ENCODE data around the gene AGPAT3. TPM values are rescaled to one million over a fixed set of nuclear protein-coding genes. Genes with fewer than 3 reads are reported as not detected.
A peak's percentile ranks its signal among the peaks of the same experiment; 100 is the strongest.

Gene AGPAT3
- total RNA-seq, 1 donor: 27.7 TPM

DNA sequence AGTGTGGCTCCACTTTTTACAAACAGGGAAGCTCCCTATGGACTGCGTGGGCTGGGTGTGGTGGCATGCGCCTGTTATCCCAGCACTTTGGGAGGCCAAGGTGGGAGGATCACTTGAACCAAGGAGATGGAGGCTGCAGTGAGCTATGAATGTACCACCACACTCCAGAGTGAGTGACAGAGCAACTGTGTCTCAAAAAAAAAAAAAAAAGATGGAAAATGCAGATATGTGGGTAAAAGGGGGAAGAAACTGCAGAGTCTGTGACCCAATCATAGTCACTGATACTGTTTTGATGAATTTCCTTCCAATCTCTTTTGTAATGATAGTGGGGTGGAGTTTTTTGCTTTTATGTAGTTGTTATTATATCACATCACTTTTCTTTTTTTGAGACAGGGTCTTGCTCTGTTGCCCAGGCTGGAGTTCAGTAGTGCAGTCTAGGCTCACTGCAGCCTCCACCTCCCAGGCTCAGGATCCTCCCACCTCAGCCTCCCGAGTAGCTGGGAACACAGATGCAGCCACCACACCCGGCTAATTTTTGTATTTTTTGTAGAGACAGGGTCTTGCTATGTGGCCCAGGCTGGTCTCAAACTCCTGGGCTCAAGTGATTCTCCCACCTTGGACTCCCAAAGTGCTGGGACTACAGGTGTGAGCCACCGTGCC is 138.4 kb downstream of the AGPAT3 start:
- Histone ChIP-seq H3K4me1 (ENCODE audit: insufficient read depth, low read length) (no peaks in the 10 kb centered on the region), H3K4me3 (ENCODE audit: low read length) (no peak overlapping the region), H3K9me3 (ENCODE audit: low read depth, low read length) (no peaks in the 10 kb centered on the region), H3K27me3 (ENCODE audit: insufficient read depth, low read length) (no peaks in the 10 kb centered on the region)

DNA sequence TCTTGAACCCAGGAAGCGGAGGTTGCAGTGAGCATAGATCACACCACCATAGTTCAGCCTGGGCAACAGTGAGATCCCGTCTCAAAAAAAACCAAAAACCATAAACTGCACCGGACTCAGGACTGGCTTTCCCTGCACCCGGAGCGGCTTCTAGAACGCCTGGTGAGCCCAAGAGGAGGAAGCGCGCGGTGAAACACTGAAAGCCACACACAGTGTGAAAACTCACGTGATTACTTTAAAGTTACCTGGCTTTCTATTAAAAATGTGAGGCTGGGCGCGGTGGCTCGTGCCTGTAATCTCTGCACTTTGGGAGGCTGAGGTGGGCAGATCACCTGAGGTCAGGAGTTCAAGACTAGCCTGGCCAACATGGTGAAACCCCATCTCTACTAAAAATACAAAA is 140.0 kb downstream of the AGPAT3 start:
- Histone ChIP-seq H3K4me3 (ENCODE audit: low read length) (no peak overlapping the region), H3K4me1 (ENCODE audit: insufficient read depth, low read length) (no peaks in the 10 kb centered on the region), H3K9me3 (ENCODE audit: low read depth, low read length) (no peaks in the 10 kb centered on the region), H3K27me3 (ENCODE audit: insufficient read depth, low read length) (no peaks in the 10 kb centered on the region)

DNA sequence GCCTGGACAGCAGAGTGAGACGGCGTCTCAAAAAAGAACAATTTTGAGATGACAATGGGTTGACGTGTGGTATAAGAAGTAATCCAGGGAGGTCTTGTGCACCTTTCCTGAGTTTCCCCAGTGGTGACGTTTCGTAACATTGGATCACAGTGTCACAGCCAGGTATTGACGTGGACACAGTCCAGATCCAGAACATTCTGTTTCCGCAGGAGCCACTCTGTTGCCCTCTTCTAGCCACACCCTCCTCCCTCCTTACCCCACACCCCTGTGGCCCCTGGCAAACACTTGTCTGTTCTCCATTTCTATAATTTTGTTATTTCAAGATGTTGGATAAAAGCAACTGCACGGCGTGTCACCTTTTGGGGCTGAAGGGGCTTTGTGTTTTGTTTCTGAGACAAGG is 140.6 kb downstream of the AGPAT3 start:
- Histone ChIP-seq H3K27me3 (ENCODE audit: insufficient read depth, low read length) (no peaks in the 10 kb centered on the region), H3K4me3 (ENCODE audit: low read length) (no peak overlapping the region), H3K9me3 (ENCODE audit: low read depth, low read length) (no peaks in the 10 kb centered on the region), H3K4me1 (ENCODE audit: insufficient read depth, low read length) (peaks cover 3% of the 10 kb centered on the region)

DNA sequence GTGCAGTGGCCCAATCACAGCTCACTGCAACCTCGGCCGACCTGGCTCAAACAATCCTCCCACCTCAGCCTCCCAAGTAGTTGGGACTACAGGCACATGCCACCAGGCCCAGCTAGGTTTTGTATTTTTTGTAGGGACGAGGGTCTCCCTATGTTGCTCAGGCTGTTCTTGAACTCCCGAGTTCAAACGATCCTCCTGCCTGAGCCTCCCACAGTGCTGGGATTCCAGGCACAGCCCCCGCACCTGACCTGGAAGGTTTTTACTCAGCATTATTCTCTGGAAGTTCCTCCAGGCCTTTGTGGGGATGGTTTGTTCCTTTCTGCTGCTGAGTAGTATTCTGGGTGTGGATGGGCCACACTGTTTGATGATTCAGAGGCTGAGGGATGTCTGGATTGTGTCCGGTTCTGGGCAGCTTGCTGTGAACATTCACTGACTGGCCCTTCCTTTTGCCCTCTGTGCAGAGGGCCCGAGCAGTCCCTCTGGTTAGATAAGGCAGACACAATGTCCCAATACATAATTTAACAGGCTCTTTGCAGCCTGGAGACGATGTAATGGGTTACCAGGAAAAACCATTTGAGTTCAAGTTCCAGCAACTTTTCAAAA is 141.1 kb downstream of the AGPAT3 start:
- H3K27me3 ChIP-seq (ENCODE audit: insufficient read depth, low read length): no peaks in the 10 kb centered on the region
- peaks cover 8% of the 10 kb centered on the region for H3K4me1 ChIP-seq (ENCODE audit: insufficient read depth, low read length)
- H3K4me3 ChIP-seq (ENCODE audit: low read length): no peak overlapping the region
- no peaks in the 10 kb centered on the region for H3K9me3 ChIP-seq (ENCODE audit: low read depth, low read length)

DNA sequence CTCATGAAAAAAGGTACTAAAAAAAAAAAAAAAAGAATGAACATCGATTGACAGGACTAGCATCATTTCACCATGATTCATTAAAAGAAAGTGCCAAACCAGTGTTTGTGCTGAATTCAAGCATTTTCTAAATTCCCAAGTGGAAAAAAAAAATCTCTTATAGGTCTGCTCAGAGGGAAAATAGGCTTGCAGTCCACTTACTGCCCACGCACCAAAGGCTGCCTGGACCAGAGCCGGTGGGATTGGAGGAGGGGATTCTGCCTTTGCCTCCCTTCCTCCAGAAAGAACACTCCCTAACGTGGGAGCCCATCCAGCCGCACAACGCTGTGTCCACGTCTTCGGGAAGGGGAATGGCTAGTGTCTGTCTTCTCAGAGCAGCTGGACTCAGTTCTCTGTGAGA is 141.6 kb downstream of the AGPAT3 start:
- H3K4me3 ChIP-seq (ENCODE audit: low read length): no peak overlapping the region
- peaks cover 13% of the 10 kb centered on the region for H3K4me1 ChIP-seq (ENCODE audit: insufficient read depth, low read length)
- no peaks in the 10 kb centered on the region for H3K9me3 ChIP-seq (ENCODE audit: low read depth, low read length)
- H3K27me3 ChIP-seq (ENCODE audit: insufficient read depth, low read length): no peaks in the 10 kb centered on the region

DNA sequence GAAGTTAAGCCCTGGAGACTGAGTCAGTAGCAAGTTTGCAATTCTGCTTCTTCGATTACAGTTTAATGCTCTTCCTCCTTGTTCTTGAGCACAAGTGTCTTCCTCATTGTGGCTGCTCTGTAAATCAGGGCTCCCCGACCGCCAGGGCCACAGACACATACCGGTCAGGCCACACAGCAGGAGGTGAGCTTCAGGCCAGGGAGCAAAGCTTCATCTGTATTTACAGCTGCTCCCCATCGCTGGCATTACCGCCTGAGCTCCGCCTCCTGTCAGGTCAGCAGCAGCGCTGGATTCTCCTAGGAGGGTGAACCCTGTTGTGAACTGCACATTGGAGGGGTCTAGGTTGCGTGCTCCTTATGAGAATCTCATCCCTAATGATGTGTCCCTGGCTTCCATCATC is 145.4 kb downstream of the AGPAT3 start:
- Histone ChIP-seq H3K4me3 (ENCODE audit: low read length) (no peak overlapping the region), H3K27me3 (ENCODE audit: insufficient read depth, low read length) (no peaks in the 10 kb centered on the region), H3K9me3 (ENCODE audit: low read depth, low read length) (no peaks in the 10 kb centered on the region), H3K4me1 (ENCODE audit: insufficient read depth, low read length) (peaks cover 37% of the 10 kb centered on the region)

DNA sequence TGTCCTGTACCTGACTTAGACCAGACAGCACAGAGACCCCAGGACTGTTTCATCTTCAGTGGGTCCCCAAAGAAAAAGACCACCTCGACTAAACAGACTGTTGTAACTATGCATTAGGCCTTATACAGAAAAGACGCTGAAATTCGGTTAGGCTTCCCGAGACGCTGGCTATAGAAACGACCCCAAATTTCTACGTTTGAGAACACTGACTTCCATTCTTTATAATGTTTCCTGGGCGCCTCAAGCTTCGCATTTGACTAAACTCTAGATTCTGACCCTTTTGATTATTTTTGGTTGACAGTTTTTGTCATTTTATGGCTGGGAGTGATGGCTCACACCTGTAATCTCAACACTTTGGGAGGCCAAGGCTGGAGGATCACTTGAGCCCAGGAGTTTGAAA is 146.1 kb downstream of the AGPAT3 start:
- H3K4me3 ChIP-seq (ENCODE audit: low read length): no peak overlapping the region
- no peaks in the 10 kb centered on the region for H3K27me3 ChIP-seq (ENCODE audit: insufficient read depth, low read length)
- H3K9me3 ChIP-seq (ENCODE audit: low read depth, low read length): no peaks in the 10 kb centered on the region
- H3K4me1 ChIP-seq (ENCODE audit: insufficient read depth, low read length): peaks cover 44% of the 10 kb centered on the region

DNA sequence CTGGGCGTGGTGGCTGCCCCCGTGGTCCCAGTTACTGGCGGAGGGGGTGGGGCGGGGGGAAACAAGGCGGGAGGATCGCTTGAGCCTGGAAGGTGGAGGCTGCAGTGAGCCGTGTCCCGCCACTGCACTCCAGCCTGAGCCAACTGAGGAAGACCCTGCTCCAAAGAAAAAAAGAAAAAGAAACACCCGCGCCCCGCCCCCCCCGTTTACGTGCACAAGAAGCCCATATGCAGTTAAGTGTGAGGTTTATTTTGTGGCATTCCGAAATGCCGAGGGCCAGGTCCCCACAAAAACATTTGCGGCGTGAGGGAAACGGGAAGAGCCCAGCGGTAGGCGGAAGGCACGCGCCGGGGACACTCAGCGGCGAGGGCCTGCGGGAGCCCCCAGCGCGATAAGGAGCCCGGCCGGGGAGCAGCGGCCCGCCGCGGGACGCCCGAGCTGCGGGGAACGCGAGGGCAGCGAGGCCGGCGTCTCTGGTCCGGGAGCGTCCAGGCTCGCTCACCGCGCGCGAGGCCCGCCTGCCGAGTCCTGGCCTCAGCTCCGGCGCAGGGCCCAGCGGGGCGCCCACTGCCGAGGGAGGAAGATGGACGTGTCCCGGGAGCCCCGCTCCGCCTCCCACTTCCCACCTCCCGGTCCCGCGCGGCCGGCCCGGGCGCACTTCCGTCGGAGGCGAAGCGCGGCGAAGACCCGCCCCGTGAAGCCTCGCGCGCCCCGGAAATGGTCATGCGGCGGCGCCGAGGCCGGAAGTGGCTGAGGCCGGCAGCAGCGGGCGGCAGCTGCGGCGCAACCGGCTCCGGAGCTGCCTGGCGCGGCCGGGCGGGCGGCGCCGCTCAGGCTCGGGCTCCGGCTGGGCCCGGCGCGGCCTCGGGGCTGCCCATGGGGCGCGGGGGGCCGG is 146.8 kb downstream of the AGPAT3 start, which contains the start of gene TRAPPC10:
Gene TRAPPC10 (plus strand): TSS at position 731 of the 895 bp plus-strand sequence. CDS start 185 bp downstream, outside the sequence.
- H3K4me3 ChIP-seq (ENCODE audit: low read length): peak within 1 kb of the TSS; percentile 77
- H3K4me1 ChIP-seq (ENCODE audit: insufficient read depth, low read length): peaks cover 51% of the 10 kb centered on the region
- H3K9me3 ChIP-seq (ENCODE audit: low read depth, low read length): no peaks in the 10 kb centered on the region
- H3K27me3 ChIP-seq (ENCODE audit: insufficient read depth, low read length): no peaks in the 10 kb centered on the region

DNA sequence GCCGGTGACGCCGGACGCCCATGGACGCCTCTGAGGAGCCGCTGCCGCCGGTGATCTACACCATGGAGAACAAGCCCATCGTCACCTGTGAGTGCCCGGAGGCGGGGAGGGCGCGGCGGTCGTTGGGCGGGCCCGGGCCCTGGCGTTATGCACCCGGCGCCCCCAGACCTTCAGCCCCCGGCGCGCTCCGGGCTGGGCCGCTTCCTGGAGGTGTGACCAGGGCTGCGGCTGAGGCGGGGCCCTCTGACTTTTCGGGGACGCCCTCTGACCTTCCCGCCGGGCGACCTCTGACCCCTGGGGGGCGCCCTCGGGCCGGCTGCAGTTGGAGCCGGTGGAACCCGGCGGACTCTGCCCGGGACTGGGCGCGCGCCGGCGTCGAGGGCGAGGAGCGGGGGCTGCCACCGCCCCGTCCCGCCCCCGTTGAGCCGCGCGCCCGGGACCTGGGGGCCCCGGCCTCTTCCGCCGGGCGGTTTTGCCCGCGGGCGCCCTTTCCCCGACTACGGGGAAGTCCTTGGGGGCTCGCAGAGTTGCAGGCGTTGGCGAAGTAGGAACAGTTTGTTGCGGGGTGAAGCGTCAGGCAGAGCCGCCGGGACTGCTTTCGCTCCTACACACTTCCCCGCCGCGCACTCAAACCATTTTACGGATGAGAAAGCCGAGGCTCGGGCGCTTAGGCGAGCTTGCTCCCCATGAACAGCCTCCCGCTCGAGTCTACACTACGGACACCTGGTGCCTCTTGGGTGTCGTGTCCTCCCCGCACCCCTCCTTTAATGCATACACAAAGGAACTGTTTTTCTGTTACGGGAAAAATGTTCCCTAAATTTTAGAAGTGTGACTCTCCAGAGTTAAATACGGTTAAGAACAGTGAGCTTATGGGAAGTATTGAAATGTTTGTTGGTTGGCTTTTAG is 147.7 kb downstream of the AGPAT3 start:
- no peaks in the 10 kb centered on the region for H3K9me3 ChIP-seq (ENCODE audit: low read depth, low read length)
- H3K27me3 ChIP-seq (ENCODE audit: insufficient read depth, low read length): no peaks in the 10 kb centered on the region
- H3K4me3 ChIP-seq (ENCODE audit: low read length): peak overlapping the region; percentile 77
- H3K4me1 ChIP-seq (ENCODE audit: insufficient read depth, low read length): peaks cover 60% of the 10 kb centered on the region

DNA sequence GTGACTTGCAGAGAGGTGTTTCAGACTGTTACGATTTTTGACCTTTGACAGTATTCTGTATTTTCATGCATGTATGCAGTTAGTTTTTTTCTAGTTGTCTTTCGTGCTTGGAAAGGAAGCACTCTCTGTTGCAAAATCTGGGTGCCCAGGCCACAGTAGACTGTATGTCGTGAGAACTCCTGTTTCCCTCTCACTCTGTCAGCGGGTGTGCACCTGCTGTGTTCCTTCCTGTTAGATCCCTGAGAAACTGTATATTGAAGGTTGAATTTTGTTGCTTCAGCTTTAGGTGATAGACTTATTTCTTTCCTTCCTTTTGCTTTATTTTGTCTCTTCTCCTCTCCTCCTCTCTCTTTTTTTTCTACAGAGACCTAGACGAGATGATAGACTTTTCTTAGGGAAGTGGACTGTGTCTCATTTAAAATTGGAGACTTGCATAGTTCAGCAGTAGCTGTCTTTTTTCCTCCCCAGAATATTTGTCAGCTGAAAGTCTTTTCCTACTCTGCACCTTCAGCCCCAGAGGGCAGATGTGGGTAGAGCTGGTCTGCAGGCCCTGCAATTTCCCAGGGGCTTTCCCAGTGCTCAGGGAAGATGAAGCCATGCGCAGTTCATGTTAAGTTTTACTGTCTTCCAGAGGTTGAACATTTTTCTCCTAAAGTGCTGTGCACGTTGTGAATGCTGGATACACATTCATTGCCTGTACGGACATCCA is 148.5 kb downstream of the AGPAT3 start:
- Histone ChIP-seq H3K27me3 (ENCODE audit: insufficient read depth, low read length) (no peaks in the 10 kb centered on the region), H3K4me3 (ENCODE audit: low read length) (peak overlapping the region; percentile 77), H3K4me1 (ENCODE audit: insufficient read depth, low read length) (peaks cover 68% of the 10 kb centered on the region), H3K9me3 (ENCODE audit: low read depth, low read length) (no peaks in the 10 kb centered on the region)

DNA sequence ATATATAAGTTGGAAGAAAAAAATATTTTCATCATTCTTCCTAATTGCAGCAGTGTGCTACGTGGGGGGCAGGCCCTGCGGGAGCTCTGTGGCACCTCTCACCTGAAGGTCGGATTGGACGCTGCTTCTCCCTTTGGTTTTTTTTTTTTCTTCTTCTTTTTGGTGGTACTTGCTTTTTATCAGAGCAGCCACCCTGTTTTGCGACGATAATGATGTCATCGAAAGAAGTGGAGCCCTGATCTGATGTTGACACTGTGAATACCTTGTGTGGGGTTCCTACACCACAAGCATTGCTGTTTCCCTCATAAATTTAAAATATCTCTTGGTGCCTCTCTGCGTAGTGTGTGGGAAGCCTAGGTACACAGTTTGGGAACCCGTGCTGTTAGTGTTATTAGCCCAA is 152.6 kb downstream of the AGPAT3 start:
- Histone ChIP-seq H3K9me3 (ENCODE audit: low read depth, low read length) (no peaks in the 10 kb centered on the region), H3K4me3 (ENCODE audit: low read length) (no peak overlapping the region), H3K27me3 (ENCODE audit: insufficient read depth, low read length) (no peaks in the 10 kb centered on the region), H3K4me1 (ENCODE audit: insufficient read depth, low read length) (peaks cover 88% of the 10 kb centered on the region)

DNA sequence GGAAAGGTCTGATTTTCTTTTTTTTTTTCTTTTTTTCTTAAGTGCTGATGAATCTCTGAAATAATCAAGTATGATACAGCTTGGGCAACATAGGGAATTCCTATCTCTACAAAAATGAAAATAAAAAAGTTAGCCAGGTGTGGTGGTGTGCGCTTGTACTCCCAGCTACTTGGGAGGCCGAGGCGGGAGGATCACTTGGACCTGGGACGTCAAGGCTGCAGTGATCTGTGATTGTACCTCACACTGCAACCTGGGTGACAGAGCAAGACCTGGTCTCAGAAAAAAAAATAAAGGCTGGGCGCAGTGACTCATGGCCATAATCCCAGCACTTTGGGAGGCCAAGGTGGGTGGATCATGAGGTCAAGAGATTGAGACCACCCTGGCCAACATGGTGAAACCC is 153.1 kb downstream of the AGPAT3 start:
- Histone ChIP-seq H3K9me3 (ENCODE audit: low read depth, low read length) (no peaks in the 10 kb centered on the region), H3K27me3 (ENCODE audit: insufficient read depth, low read length) (no peaks in the 10 kb centered on the region), H3K4me3 (ENCODE audit: low read length) (no peak overlapping the region), H3K4me1 (ENCODE audit: insufficient read depth, low read length) (peaks cover 91% of the 10 kb centered on the region)

DNA sequence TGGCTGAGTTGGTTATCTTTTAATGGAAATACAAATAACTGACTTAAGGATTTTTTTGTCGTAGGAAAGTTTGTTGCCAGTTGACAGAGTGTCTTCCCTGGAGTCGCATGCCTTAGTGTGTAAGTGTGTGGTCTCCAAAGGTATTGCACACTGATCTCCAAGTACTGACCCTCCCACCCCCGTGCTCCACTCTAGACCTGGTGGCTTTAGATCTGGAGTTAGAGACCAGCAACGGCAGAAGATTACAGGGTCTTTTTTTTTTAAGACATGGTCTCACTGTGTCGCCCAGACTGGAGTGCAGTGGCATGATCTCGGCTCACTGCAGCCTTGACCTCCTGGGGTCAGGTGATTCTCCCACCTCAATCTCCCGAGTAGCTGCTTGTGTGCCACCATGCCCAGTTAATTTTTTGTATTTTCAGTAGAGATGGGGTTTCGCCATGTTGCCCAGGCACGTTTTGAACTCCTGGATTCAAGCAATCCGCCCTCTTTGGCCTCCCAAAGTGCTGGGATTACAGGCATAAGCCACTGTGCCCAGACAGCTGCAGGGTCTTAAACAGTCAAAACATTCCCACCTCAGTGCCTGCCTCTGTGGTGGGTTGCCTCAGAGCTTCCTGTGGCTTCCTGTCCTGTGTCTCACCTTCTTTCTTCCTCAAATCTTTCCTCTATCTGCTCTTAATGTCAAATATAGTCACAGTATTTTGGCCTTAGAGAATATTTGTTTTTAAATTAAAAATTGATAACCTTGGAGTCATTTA is 154.0 kb downstream of the AGPAT3 start:
- H3K27me3 ChIP-seq (ENCODE audit: insufficient read depth, low read length): no peaks in the 10 kb centered on the region
- H3K4me1 ChIP-seq (ENCODE audit: insufficient read depth, low read length): peaks cover 90% of the 10 kb centered on the region
- no peaks in the 10 kb centered on the region for H3K9me3 ChIP-seq (ENCODE audit: low read depth, low read length)
- no peak overlapping the region for H3K4me3 ChIP-seq (ENCODE audit: low read length)

Measured in mononuclear cell (primary cell).